GM21825 (cell line): ENCODE results near the gene FNDC3B.
A peak's percentile ranks its signal among the peaks of the same experiment; 100 is the strongest.
"Not testable (repeated sequence)": the region's sequence is repeated elsewhere in the genome, so short reads cannot be mapped to it uniquely, and the experiment has no call there.

Experiments used
- ATAC-seq: cut with Tn5 transposase; IDR thresholded peaks from one replicate; pipeline ENCODE4 v1.9.1; 2021; ENCODE audit warnings: mild to moderate bottlenecking, moderate library complexity; ENCODE audit not compliant: unreplicated experiment

Gene FNDC3B

GRCh38 chr3:172039436-172040077 lies at the start of gene FNDC3B:
Gene FNDC3B, plus strand, starts transcription at chr3:172039578. Its CDS starts 72,902 bp downstream, at chr3:172112480.
- ATAC-seq, result peak; percentile 75

- not testable (repeated sequence) for ATAC-seq
These were observed 49.1 kb upstream of the FNDC3B start for GRCh38 chr3:171990239-171990638.

- no peak for ATAC-seq
These were observed 48.2 kb upstream of the FNDC3B start for GRCh38 chr3:171991166-171991565.

DNA sequence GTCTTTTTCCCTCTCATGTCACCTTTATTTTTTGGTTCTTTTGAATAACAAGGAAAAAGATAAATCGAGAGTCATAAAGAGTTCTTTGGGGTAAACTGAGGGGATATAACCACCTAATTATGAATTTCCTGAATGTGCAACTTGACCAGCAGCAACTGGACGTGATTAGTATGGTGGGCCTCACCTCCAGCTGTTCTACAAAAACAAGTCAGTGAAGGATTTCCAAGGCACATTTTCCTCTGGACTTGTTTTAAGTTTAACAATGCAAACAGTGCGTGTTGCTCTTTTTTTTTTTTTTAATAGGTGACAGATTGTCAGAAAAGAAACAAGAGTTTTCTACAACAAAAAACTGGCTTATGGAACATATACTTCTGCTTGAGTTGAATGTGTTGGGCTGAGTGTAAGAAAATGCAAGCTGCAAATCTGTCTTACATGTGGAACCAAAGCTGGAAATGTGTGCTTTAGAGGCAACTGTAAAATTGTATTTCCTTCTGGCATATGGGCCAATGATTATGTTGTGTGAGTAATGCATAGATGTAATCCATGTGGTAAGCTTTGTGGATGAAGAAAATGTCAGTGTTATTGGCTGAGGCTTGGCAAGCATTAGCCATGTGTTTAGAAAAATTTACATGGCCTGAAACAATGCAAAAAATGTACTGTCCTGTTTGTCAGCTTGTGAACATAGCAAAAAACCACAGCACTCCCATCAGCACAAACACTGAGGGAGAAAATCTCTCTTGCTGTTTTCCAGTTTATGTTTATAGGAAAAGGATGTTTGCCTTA lies 44.5 kb upstream of the FNDC3B start:
- no peak for ATAC-seq

GRCh38 chr3:171995486-171995885 lies 43.9 kb upstream of the FNDC3B start:
- ATAC-seq, result no peak

DNA sequence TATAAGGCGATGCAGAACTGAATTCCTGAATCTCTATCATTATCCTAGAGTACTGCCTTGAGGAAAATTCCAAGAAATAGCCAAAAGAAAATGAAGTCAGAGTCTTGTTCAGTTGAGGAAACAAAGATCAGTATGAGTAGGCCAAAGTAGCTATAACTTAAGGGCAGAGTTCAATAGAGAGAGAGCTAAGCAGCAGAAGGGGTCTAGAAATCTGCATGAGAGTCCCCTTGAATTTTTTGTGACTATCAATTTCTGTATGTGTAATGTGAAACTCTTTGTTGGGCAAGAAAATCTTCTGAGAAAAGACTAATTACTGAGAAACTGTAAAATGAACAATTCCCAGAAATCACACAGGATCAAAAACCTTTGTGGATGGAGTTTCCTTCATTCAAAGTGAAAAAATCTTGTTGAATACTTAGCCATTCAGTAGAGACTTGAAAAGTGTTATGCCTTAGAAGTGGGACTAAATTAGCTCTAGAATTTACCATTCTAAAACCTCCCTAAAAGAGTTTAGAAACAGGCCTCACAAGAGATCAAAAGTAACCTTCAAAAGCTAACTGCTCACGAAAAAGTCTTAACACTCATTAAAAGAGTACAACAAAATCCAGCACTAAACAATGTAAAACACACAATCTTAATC lies 43.1 kb upstream of the FNDC3B start:
- ATAC-seq, result no peak

GRCh38 chr3:171998731-171999130 lies 40.6 kb upstream of the FNDC3B start:
- ATAC-seq, result not testable (repeated sequence)

DNA sequence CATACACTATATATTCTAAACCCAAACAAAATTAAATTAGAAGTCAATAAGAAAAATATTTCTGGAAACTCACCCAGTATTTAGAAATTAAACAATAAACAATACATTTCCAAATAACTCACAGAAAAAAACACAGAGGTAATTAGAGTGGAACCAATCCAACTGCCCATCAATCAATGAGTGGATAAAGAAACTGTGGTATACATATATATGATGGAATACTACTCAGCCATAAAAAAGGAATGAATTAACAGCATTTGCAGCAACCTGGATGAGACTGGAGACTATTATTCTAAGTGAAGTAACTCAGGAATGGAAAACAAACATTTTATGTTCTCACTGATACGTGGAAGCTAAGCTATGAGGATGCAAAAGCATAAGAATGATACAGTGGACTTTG lies 37.8 kb upstream of the FNDC3B start:
- ATAC-seq, result not testable (repeated sequence)

- no peak for ATAC-seq
These were observed 36.8 kb upstream of the FNDC3B start for GRCh38 chr3:172002512-172003078.

GRCh38 chr3:172003146-172003545 lies 36.2 kb upstream of the FNDC3B start:
- no peak for ATAC-seq

DNA sequence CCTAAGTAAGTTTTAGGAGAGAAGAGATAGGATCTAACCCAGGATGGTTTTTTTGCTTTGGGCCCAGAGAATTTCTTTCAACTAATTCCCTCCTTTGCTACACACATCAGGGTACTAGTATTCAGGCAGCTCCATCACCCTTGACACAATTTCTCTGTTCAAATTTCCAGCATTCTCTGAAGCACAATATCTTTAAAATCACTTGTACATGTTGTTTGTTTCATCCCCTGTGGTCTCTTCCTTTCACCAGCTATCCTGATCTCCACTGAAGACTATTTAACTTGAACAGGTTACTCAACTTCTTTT lies 32.4 kb upstream of the FNDC3B start:
- ATAC-seq, result no peak

DNA sequence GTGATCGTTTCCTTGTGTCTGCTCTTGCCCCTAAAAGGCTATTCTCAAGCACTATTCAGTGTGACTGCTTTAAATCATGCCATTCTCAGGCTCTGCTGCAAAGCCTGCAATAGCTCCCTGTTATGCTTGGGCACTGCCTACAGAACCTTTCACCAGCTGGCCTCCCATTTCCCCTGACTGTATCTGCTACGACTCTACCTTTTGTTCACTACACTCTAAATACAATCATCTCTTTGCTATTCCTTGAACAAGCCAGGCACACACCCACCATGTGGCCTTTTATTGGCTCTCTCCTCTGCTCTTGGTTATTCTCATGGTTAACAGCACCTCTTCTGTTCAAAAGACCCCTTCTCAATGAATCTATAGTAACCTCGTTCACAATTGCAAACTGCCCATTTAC lies 29.6 kb upstream of the FNDC3B start:
- no peak for ATAC-seq

DNA sequence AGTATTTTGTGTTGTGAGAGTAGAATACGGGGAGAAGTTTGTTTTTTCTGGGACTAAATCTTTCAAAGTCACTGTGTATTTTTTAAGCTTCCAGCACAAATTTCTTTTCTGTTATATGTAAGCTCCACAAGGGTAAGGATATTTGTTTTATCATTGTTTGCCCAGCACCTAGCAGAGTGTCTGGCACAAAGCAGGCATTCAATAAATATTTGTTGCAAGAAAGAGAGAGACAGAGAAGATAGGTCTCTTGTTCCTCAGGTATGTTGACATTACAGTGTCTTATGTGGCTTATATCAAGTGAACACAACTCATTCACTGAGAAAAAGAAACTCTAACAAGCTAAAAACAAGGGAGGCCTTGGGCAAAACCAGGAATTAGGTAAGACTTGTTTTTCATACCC lies 26.6 kb upstream of the FNDC3B start:
- ATAC-seq, result no peak

- no peak for ATAC-seq
These were observed 25.2 kb upstream of the FNDC3B start for GRCh38 chr3:172014145-172014544.

DNA sequence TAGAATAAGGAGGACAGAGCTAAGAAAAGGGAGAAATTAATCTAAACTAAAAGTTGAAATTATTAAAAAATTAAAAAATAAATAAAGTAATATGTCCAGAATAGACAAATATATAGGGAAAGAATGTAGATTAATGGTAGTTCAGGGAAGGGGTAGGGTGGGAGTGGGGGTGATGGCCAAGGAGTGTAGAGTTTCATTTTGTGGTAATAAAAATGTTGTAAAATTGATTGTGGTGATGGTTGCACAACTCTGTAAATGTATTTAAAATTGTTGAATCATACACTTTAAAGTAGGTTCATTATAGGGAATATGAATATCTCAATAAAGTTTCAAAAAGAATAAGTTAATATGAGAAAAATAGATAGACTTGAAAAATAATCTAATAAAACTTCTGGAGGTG lies 21.0 kb upstream of the FNDC3B start:
- no peak for ATAC-seq

- no peak for ATAC-seq
These were observed 18.6 kb upstream of the FNDC3B start for GRCh38 chr3:172020763-172021162.

- ATAC-seq, result no peak
These were observed 18.2 kb upstream of the FNDC3B start for GRCh38 chr3:172021164-172021563.

DNA sequence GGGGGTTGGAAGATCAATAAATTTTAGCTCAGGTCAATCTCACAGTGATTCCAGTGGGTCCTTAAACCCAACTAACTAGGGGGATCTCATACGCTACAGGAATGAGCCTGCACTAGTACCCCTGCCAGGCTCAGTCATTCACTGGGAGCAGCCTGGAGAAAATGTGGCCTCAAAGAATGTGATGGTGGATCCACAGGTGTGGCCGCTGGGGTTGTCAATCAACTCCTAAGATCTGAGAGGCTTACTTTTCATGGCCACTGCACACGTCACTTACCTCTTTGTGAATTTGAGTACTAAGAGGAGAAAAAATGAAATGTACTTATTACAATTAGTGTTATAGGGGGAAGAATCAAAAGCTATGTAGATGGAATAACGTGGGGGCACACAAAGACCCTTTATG lies 17.5 kb upstream of the FNDC3B start:
- no peak for ATAC-seq

DNA sequence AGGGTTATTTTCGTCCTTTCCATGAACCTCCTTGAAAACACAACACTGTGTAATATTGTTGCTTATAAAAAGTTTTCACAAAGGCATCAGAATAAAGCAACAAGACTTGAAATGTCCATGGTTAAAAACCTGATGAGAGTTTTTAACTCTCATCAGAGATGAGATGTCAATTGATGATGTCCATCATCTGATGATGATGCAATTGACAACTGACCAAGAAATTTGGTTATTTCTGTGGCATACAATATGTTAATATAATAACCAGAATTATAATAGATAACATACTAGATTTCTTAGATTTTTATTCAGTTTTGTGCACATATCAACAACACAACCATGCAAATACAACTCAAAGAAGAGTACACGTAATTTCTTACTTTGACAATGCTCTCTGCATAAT lies 15.5 kb upstream of the FNDC3B start:
- no peak for ATAC-seq

- ATAC-seq, result no peak
These were observed 14.7 kb upstream of the FNDC3B start for GRCh38 chr3:172024679-172025078.

- ATAC-seq, result no peak
These were observed 9.8 kb upstream of the FNDC3B start for GRCh38 chr3:172029425-172030098.
